H9 (cell line): ENCODE data around the gene VPS51. TPM values are rescaled to one million over a fixed set of nuclear protein-coding genes. Genes with fewer than 3 reads are reported as not detected.

Source experiments
- DNase-seq: peaks from one replicate; pipeline ENCODE4 v3.0.0-alpha.2; 2017
- H2AFZ ChIP-seq: one replicate; pipeline ENCODE4 v1.6.1; 2013; ENCODE audit warnings: mild to moderate bottlenecking, low read length, control low read depth, moderate library complexity
- H2AK5ac ChIP-seq: 2 replicates; pipeline ENCODE4 v1.6.1; 2013; ENCODE audit warnings: low read length, control low read depth, mixed read lengths; ENCODE audit not compliant: insufficient read length
- H2BK120ac ChIP-seq: one replicate; pipeline ENCODE4 v1.6.1; 2013; ENCODE audit warnings: low read depth, mild to moderate bottlenecking, low read length, control low read depth, inconsistent platforms; ENCODE audit not compliant: poor library complexity, severe bottlenecking
- H2BK12ac ChIP-seq: 2 replicates; pipeline ENCODE4 v1.6.1; 2013; ENCODE audit warnings: low read length, control low read depth, mixed read lengths, low read depth; ENCODE audit not compliant: insufficient read length
- H2BK15ac ChIP-seq: 2 replicates; pipeline ENCODE4 v1.6.1; 2013; ENCODE audit warnings: low read depth, low read length, control low read depth
- H2BK20ac ChIP-seq: one replicate; pipeline ENCODE4 v1.6.1; 2013; ENCODE audit warnings: low read depth, mild to moderate bottlenecking, low read length, control low read depth, inconsistent platforms; ENCODE audit not compliant: poor library complexity, severe bottlenecking
- H2BK5ac ChIP-seq: 2 replicates; pipeline ENCODE4 v1.6.1; 2013; ENCODE audit warnings: low read length, control low read depth, mixed read lengths; ENCODE audit not compliant: insufficient read length
- H3K14ac ChIP-seq: 2 replicates; pipeline ENCODE4 v1.6.1; 2013; ENCODE audit warnings: low read length, control low read depth; ENCODE audit not compliant: insufficient read depth
- H3K18ac ChIP-seq: 2 replicates; pipeline ENCODE4 v1.6.1; 2013; ENCODE audit warnings: low read depth, mild to moderate bottlenecking, mixed read lengths, low read length, control low read depth; ENCODE audit not compliant: insufficient read length
- H3K23ac ChIP-seq: 2 replicates; pipeline ENCODE4 v1.6.1; 2013; ENCODE audit warnings: low read length, control low read depth, mixed read lengths, low read depth; ENCODE audit not compliant: insufficient read length
- H3K23me2 ChIP-seq: 2 replicates; pipeline ENCODE4 v1.6.1; 2013; ENCODE audit warnings: low read depth, mild to moderate bottlenecking, mixed read lengths, low read length, control low read depth; ENCODE audit not compliant: insufficient read length, poor library complexity, severe bottlenecking
- H3K27ac ChIP-seq: 2 replicates; pipeline ENCODE4 v1.5.1; 2013; ENCODE audit warnings: low read length, control low read depth, mixed read lengths, low read depth; ENCODE audit not compliant: insufficient read length
- H3K27me3 ChIP-seq: 2 replicates; pipeline ENCODE4 v1.6.1; 2013; ENCODE audit warnings: low read length, control low read depth, inconsistent platforms; ENCODE audit not compliant: insufficient read depth
- H3K4ac ChIP-seq: 2 replicates; pipeline ENCODE4 v1.6.1; 2013; ENCODE audit warnings: low read depth, mild to moderate bottlenecking, control low read depth, inconsistent platforms, low read length, moderate library complexity
- H3K4me1 ChIP-seq: 2 replicates; pipeline ENCODE4 v1.6.1; 2013; ENCODE audit warnings: low read length, control low read depth, inconsistent platforms; ENCODE audit not compliant: insufficient read depth
- H3K4me2 ChIP-seq: 2 replicates; pipeline ENCODE4 v1.6.1; 2013; ENCODE audit warnings: low read length, control low read depth, mixed read lengths; ENCODE audit not compliant: insufficient read length, insufficient read depth
- H3K56ac ChIP-seq: 2 replicates; pipeline ENCODE4 v1.6.1; 2013; ENCODE audit warnings: low read depth, mild to moderate bottlenecking, mixed read lengths, low read length, control low read depth; ENCODE audit not compliant: insufficient read length
- H3K79me1 ChIP-seq: 2 replicates; pipeline ENCODE4 v1.6.1; 2013; ENCODE audit warnings: low read depth, mild to moderate bottlenecking, moderate library complexity, low read length, control low read depth, inconsistent platforms; ENCODE audit not compliant: insufficient read depth, poor library complexity, severe bottlenecking
- H3K79me2 ChIP-seq: 2 replicates; pipeline ENCODE4 v1.6.1; 2013; ENCODE audit warnings: low read length, control low read depth, inconsistent platforms; ENCODE audit not compliant: insufficient read depth
- H3K9ac ChIP-seq: 2 replicates; pipeline ENCODE4 v1.6.1; 2013; ENCODE audit warnings: low read length, control low read depth, mixed read lengths; ENCODE audit not compliant: insufficient read length; ENCODE audit errors: extremely low read depth
- H3K9me3 ChIP-seq: one replicate; pipeline ENCODE4 v1.6.1; 2013; ENCODE audit warnings: low read depth, low read length, inconsistent platforms; ENCODE audit not compliant: control insufficient read depth
- H3T11ph ChIP-seq: one replicate; pipeline ENCODE4 v1.6.1; 2013; ENCODE audit warnings: mild to moderate bottlenecking, low read length, control low read depth, inconsistent platforms
- H4K20me1 ChIP-seq: one replicate; pipeline ENCODE4 v1.6.1; 2013; ENCODE audit not compliant: control insufficient read depth, insufficient read length, insufficient read depth
- H4K5ac ChIP-seq: 2 replicates; pipeline ENCODE4 v1.6.1; 2013; ENCODE audit warnings: low read depth, mild to moderate bottlenecking, mixed read lengths, low read length, control low read depth; ENCODE audit not compliant: insufficient read length
- H4K8ac ChIP-seq: replicated peaks from 2 replicates; pipeline ENCODE4 v1.6.1; 2013; ENCODE audit warnings: low read length, control low read depth, mixed read lengths, low read depth; ENCODE audit not compliant: insufficient read length
- H4K91ac ChIP-seq: 2 replicates; pipeline ENCODE4 v1.6.1; 2013; ENCODE audit warnings: low read depth, mild to moderate bottlenecking, moderate library complexity, mixed read lengths, low read length, control low read depth; ENCODE audit not compliant: insufficient read length
- H3K27ac Mint-ChIP-seq, 3 experiments: 2 replicates in 2 of 3; 3 replicates in 1 of 3; pipeline ENCODE4 v1.8.0; 2020 to 2021; ENCODE audit warnings: mixed read lengths in 3 of 3, mild to moderate bottlenecking in 1 of 3, moderate library complexity in 1 of 3
- H3K27me3 Mint-ChIP-seq: 2 replicates; pipeline ENCODE4 v1.8.0; 2021; ENCODE audit warnings: low read depth, mild to moderate bottlenecking, moderate library complexity, mixed read lengths
- H3K36me3 Mint-ChIP-seq, 3 experiments: 2 replicates in 2 of 3; 3 replicates in 1 of 3; pipeline ENCODE4 v1.8.0; 2020 to 2021; ENCODE audit warnings: low read depth in 3 of 3, mixed read lengths in 3 of 3; ENCODE audit not compliant: insufficient read depth in 1 of 3
- H3K4me1 Mint-ChIP-seq, 2 experiments: 2 replicates each; pipeline ENCODE4 v1.8.0; 2020; ENCODE audit warnings: mixed read lengths in 2 of 2
- H3K4me3 Mint-ChIP-seq, 2 experiments: 2 replicates in 1 of 2; 3 replicates in 1 of 2; pipeline ENCODE4 v1.8.0; 2020 to 2021; ENCODE audit warnings: mild to moderate bottlenecking in 2 of 2, mixed read lengths in 2 of 2, moderate library complexity in 1 of 2
- H3K9me3 Mint-ChIP-seq, 2 experiments: 2 replicates in 1 of 2; 3 replicates in 1 of 2; pipeline ENCODE4 v1.8.0; 2020; ENCODE audit warnings: mild to moderate bottlenecking in 2 of 2, mixed read lengths in 2 of 2, moderate library complexity in 1 of 2
- CTCF ChIP-seq: fragments of 200-600 bp; sonication (generic); conservative IDR thresholded peaks from 3 replicates; pipeline ENCODE4 v1.8.0; 2021; ENCODE audit warnings: antibody characterized with exemption, mild to moderate bottlenecking
- WGBS: extraction: QIAGEN DNeasy Blood & Tissue Kit; methylation state at CpG from one replicate; pipeline ENCODE4 v1.1.7; 2013; ENCODE audit warnings: missing lambda C conversion rate, low lambda C conversion rate, mixed read lengths; ENCODE audit not compliant: insufficient read length; ENCODE audit errors: extremely low coverage; 5-methylcytosine and 5-hydroxymethylcytosine counted together
- total RNA-seq: library from RNA; stranded (reverse); gene quantifications from 2 replicates; pipeline ENCODE4 v1.2.1, GENCODE V29; 2021

VPS51 gene
- total RNA-seq, 1 experiment from 2014 or later: 94.7 TPM

- Histone ChIP-seq H4K20me1 (no peaks in the 10 kb centered on the region), H4K8ac (no peak overlapping the region), H3K14ac (no peak overlapping the region), H3K23me2 (no peaks in the 10 kb centered on the region), H3K4me1 (no peaks in the 10 kb centered on the region), H2AK5ac (no peak overlapping the region), H3K4ac (no peak overlapping the region), H2BK5ac (no peak overlapping the region), H2BK15ac (no peak overlapping the region), H3K9ac (no peak overlapping the region), H3K4me2 (no peak overlapping the region), H3K79me2 (no peaks in the 10 kb centered on the region), H2AFZ (no peak overlapping the region), H2BK20ac (no peak overlapping the region), H3K27me3 (no peaks in the 10 kb centered on the region), H3K56ac (no peak overlapping the region), H4K91ac (no peak overlapping the region), H3K79me1 (no peaks in the 10 kb centered on the region), H2BK12ac (no peak overlapping the region), H3K23ac (no peak overlapping the region), H3T11ph (no peak overlapping the region), H2BK120ac (no peak overlapping the region), H4K5ac (no peak overlapping the region), H3K27ac (no peak overlapping the region), H3K9me3 (no peaks in the 10 kb centered on the region), H3K18ac (no peak overlapping the region)
- no peak overlapping the region for H3K4me3 Mint-ChIP-seq
- H3K27me3 Mint-ChIP-seq: peaks cover 35% of the 10 kb centered on the region
- DNase-seq: no peak
- H3K27ac Mint-ChIP-seq: no peak overlapping the region
- no peak for TF ChIP-seq CTCF
- H3K4me1 Mint-ChIP-seq: no peaks in the 10 kb centered on the region
- no peaks in the 10 kb centered on the region for H3K36me3 Mint-ChIP-seq
- no CpG with 5 or more reads among the region's 7 CpGs for WGBS
- peaks cover 2 to 6% of the 10 kb centered on the region in 2 experiments; a peak in 3 of 5 replicates for H3K9me3 Mint-ChIP-seq
Observed at GRCh38 chr11:65141896-65142494, 46.0 kb downstream of the VPS51 start.
